Iris pigment epithelial cell (primary cell): ENCODE data around the gene DDIT3.
"Not testable (repeated sequence)": the region's sequence is repeated elsewhere in the genome, so short reads cannot be mapped to it uniquely, and the experiment has no call there.

Experiments
- DNase-seq: peaks from one replicate; pipeline ENCODE4 v3.0.0-alpha.2; 2011; ENCODE audit warnings: low read depth

The DDIT3 gene

DNA sequence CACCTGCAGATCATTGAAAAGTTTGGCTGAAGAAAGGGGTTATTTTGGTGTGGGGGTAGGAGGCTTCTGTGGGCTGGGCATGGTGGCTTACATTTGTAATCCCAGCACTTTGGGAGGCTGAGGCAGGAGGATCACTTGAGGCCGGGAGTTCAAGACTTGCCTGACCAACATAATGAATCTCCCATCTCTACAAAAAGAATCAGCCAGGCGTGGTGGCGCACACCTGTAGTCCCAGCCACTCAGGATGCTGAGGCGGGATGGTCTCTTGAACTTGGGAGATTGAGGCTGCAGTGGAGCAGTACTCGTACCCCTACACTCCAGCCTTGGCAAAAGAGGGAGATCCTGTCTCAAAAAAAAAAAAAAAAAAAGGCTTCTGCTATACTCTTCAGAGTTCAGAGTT, 7.0 kb downstream of the DDIT3 start:
- no peak for DNase-seq

DNA sequence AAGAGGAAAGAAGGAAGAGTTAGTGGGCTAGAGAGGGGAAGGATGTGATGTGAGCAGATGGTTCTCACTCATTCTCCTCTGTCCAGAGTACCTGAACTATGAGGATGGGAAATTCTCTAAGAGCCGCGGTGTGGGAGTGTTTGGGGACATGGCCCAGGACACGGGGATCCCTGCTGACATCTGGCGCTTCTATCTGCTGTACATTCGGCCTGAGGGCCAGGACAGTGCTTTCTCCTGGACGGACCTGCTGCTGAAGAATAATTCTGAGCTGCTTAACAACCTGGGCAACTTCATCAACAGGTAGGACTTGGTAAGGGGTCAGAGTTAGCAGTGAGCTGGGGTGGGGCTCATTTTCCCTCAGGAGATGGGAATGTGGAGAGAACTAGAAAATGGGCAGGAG, 7.6 kb downstream of the DDIT3 start:
- no peak for DNase-seq

DNA sequence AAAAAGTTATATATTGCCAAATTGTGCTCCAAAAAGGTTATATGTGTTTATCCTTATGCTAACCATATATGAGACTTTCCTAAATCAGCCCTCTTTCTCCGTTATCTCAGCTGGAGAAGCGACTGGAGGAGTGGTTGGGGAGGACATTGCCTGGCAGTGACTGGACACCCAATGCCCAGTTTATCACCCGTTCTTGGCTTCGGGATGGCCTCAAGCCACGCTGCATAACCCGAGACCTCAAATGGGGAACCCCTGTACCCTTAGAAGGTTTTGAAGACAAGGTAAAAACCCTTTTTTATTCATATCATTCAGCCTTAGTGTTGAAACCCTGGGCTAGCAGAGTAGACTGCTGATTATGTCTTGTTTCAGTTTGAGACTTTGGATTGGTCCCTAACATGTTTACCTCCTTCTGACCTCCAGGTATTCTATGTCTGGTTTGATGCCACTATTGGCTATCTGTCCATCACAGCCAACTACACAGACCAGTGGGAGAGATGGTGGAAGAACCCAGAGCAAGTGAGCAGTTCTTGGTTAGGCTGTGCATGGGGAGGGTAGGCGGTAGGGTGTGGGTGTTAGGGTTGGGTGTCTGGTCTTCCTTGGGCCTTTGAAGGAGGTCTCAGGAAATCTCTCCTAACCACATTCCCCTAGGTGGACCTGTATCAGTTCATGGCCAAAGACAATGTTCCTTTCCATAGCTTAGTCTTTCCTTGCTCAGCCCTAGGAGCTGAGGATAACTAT, 8.6 kb downstream of the DDIT3 start:
- no peak for DNase-seq

DNA sequence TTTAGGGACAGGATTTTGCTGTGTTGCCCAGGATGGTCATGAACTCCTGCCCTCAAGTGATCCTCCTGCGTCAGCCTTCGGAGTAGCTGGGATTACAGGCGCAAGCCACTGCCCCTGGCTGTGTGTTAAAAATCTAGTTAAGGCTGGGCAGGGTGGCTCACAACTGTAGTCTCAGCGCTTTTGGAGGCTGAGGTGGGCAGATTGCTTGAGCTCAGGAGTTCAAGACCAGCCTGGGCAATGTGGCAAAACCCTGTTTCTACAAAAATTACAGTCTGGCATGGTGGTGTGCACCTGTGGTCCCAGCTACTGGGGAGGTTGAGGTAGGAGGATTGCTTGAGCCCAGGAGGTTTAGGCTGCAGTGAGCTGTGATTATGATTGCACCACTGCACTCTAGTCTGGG, 9.2 kb downstream of the DDIT3 start:
- no peak for DNase-seq

DNA sequence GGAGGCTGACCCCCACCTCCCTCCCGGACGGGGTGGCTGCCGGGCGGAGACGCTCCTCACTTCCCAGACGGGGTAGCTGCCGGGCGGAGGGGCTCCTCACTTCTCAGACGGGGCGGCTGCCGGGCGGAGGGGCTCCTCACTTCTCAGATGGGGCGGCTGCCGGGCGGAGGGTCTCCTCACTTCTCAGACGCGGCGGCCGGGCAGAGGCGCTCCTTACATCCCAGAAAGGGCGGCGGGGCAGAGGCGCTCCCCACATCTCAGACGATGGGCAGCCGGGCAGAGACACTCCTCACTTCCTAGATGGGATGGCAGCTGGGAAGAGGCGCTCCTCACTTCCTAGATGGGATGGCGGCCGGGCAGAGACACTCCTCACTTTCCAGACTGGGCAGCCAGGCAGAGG, 12.5 kb downstream of the DDIT3 start:
- not testable (repeated sequence) for DNase-seq

DNA sequence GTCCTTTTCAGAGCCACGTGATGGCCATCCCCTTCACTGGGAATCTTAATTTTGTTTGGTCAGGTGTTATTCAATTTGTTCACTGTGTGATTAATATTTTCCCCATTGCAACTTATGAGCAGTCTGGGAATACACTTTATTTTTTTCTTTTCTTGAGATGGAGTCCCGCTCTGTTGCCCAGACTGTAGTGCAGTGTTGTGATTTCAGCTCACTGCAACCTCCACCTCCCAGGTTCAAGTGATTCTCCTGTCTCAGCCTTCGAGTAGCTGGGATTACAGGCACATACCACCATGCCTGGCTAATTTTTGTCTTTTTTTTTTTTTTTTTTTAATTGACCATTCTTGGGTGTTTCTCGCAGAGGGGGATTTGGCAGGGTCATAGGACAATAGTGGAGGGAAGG, 13.8 kb downstream of the DDIT3 start:
- DNase-seq, result not testable (repeated sequence)

DNA sequence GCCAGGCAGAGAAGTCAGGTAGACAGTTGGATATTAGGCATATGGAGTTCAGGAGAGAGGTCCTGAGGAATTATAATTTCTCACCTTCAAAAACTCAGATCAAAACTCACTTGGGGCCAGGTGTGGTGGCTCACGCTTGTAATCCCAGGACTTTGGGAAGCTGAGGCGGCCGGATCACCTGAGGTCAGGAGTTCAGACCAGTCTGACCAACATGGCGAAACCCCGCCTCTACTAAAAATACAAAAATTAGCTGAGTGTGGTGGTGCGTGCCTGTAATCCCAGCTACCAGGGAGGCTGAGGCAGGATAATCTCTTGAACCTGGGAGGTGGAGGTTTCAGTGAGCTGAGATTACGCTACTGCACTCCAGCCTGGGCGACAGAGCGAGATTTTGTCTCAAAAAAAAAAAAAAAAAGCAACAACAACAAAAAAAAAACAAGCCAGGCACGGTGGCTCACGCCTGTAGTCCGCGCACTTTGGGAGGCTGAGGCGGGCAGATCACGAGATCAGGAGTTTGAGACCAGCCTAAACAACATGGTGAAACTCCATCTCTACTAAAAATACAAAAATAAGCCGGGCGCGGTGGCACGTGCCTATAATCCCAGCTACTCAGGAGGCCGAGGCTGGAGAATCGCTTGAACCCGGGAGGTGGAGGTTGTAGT, 17.9 kb downstream of the DDIT3 start:
- not testable (repeated sequence) for DNase-seq

DNA sequence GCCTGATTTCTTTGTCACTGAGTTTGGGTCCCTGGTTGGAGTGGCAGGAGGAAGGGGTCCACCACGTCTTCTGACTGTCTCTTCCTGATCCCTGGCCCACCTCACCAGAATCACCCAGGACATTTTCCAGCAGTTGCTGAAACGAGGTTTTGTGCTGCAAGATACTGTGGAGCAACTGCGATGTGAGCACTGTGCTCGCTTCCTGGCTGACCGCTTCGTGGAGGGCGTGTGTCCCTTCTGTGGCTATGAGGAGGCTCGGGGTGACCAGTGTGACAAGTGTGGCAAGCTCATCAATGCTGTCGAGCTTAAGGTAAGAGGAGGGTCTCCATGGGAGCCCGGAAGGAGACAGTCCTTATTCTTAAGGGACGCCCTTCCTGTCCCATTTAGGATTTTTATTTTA, 20.1 kb downstream of the DDIT3 start:
- no peak for DNase-seq

DNA sequence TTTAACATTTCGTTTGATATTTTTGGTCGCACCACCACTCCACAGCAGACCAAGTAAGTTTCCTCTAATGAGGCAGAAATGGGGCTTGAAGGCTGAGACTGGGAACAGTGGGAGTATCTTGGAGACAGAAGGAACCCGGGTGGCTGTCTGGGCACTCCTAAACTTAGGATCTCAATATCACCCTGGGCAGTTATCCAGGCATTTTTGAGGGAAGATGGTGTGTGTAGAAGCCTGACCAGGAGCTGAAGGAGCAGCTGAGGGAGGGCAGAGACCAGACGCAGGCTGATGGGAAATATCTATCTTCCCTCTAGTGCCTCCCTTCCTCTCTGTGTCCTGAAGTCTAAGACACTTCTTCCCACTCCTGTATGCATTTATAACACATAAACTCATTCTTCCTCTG, 21.7 kb downstream of the DDIT3 start:
- DNase-seq, result no peak

DNA sequence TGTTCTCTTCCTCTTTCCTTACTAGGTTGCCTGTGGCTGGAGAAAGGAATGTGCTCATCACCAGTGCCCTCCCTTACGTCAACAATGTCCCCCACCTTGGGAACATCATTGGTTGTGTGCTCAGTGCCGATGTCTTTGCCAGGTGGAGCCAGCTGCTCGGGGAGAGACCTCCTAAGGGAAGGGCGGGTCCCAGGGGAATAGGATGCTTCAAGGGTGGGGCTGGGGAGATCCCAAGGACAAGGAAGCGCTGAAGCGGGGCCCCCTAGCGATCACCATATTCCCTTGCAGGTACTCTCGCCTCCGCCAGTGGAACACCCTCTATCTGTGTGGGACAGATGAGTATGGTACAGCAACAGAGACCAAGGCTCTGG, 22.2 kb downstream of the DDIT3 start:
- DNase-seq, result no peak

DNA sequence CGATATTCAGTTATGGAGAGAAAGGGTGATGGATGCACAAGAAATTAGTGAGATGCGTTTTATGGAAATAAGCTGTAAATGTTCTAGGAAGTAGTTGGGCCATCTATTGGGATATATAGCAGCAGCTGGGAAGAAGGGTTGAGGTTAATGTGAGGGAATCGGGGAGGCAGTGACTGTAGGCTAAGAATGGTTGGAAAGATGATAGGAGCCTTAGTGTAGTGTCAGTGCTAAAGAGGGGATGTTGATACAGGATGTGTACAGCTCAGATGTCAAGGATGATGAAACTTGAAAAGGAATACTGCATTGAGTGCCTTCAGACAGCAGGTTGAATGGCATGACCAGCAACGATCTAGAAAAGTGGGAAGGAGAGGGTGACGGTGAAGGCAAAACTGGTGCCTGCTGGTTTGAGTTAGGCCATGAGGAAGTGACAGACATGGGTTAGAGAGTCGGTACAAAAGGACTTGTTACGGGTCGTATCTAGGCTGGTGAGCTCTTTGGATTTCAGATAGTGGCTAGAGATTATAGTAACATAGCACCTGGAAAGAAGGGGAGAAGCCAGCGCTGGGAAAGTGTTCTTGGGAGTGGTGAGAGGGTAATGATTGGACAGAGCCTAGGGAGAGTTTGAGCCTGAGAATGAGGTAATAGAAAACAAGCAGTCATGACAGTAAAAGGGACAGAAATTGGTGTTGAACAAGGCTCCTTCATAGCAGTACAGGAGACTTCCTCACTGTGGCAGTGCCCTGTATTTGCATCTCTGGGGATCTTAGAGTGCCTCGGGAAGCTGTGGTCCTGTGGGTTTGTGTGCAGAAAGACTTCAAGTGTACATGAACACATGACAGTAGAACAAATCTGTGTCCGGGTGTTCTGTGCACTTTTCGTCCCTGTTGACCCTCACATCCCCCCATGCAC, 22.8 kb downstream of the DDIT3 start:
- DNase-seq, result no peak

DNA sequence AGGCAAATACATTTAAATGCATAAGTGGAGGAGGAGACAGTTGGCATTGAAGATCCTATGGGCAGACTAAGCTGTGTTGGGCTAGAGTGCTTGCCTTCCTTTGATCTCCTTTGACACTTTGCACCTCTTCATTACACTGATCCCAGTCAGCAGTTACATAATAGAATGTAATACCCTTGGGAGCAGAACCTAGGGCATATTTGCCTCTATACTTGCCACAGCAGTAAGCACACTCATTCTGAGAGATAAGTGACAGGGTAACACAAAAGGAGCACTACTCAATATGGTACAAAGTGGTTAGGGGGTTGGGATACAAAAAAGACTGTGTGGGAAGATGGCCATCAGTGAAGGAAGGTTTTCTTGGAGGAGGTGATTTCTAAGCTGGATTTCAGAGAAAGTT, 23.5 kb downstream of the DDIT3 start:
- DNase-seq, result no peak

DNA sequence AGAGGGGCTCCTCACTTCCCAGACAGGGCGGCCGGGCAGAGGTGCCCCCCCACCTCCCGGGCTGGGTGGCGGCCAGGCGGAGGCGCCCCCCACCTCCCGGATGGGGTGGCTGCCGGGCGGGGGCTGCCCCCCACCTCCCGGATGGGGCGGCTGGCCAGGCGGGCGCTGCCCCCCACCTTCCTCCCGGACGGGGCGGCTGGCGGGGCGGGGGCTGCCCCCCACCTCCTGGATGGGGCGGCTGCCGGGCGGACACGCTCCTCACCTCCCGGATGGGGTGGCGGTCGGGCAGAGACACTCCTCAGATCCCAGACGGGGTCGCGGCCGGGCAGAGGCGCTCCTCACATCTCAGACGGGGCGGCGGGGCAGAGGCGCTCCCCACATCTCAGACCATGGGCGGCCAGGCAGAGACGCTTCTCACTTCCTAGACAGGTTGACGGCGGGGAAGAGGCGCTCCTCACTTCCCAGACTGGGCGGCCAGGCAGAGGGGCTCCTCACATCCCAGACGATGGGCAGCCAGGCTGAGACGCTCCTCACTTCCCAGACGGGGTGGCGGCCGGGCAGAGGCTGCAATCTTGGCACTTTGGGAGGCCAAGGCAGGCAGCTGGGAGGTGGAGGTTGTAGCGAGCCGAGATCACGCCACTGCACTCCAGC, 25.1 kb downstream of the DDIT3 start:
- DNase-seq, result not testable (repeated sequence)

DNA sequence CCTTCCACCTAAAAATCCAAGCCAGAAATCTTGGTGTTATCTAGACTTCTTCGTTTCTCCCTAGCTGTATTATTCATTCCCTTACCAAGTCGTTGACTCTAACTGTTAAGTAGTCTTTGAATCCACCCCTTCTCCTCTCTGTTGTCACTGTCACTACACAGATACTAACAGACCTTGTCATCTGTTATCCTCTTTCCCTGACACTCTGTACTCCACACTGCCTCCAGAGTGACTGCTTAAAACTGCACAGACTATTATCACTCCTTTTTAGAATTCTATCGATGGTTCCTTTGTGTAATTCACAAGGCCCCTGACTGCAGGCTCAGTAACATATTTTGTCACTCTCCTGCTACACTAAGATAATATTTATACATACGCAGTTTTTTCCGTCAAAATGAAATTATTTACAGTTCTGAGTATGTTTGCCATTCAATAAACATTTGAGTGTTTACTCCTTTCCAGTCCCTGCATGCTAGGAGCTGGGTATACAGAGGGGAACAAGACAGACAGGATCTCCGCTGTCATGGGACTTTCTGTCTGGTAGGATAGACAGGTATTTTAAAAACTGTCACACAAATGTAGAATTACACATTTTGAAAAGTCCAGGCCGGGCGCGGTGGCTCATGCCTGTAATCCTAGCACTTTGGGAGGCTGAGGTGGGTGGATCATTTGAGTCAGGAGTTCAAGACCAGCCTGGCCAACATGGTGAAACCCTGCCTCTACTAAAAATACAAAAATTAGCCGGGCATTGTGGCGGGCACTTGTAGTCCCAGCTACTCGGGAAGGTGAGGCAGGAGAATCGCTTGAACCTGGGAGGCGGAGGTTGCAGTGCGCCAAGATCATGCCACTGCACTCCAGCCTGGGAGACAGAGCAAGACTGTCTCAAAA, 28.7 kb downstream of the DDIT3 start:
- no peak for DNase-seq

DNA sequence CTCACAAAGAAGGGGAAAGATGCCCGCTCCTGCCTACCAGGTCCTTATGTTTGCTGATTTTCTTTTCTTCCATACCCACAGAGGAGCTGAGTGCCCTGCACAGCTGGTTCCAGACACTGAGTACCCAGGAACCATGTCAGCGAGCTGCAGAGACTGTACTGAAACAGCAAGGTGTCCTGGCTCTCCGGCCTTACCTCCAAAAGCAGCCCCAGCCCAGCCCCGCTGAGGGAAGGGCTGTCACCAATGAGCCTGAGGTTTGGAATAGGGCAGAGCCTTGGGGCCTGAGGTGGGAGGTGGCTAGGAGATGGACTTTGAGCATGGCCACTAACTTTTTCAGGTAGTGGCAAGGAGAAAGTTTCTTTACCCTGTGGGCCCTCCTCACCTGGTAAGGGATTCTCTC, 30.2 kb downstream of the DDIT3 start:
- DNase-seq, result no peak

DNA sequence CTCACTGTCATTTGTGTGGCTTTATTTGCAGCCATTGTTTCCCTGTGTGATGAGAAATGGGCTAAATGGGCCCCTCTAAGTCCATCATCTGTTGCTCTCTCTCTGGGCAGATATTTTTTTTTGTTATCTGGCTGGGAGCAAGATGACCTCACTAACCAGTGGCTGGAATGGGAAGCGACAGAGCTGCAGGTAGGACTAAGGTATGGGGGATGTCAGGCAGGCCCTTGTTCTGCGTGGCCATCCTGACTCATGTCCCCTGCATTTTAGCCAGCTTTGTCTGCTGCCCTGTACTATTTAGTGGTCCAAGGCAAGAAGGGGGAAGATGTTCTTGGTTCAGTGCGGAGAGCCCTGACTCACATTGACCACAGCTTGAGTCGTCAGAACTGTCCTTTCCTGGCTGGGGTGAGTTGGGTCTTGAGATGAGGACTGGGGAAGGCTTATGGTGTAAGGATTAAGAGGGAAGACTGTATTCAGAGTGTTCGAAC, 31.1 kb downstream of the DDIT3 start:
- peak; percentile 41 for DNase-seq

DNA sequence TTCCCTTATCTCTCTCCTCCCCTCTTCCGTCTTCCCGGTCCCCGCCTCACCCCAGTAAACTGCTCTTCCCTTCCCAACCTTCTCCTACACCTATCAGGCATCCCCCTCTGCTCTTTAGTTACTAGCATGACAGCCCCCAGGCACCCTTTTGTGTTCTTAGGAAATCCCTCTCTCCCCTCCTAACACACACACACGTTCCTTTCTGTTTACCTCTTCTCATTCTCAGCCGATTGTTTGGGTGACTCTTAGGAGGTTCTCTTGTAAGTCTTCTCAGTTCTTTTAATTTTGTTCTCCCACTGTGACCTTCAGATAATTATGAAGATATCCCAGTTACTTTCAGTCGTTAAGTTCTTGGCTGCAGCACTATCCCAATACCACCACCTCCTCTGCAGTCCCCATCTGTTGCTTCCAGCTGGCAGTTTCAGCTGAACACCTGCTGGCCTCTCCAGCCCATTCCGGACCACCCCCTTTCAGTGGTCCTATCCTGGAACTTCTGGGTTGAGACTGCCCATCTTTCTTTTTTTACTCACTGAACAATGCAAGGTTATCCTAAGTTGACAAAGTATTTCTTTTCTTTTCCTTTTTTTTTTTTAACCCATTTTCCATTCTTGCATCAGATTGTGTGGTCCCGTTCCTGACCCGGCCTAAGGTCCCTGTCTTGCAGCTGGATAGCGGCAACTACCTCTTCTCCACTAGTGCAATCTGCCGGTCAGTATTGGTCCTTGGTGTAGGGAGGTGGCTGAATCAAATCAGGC, 31.7 kb downstream of the DDIT3 start:
- DNase-seq, result peak; percentile 45

DNA sequence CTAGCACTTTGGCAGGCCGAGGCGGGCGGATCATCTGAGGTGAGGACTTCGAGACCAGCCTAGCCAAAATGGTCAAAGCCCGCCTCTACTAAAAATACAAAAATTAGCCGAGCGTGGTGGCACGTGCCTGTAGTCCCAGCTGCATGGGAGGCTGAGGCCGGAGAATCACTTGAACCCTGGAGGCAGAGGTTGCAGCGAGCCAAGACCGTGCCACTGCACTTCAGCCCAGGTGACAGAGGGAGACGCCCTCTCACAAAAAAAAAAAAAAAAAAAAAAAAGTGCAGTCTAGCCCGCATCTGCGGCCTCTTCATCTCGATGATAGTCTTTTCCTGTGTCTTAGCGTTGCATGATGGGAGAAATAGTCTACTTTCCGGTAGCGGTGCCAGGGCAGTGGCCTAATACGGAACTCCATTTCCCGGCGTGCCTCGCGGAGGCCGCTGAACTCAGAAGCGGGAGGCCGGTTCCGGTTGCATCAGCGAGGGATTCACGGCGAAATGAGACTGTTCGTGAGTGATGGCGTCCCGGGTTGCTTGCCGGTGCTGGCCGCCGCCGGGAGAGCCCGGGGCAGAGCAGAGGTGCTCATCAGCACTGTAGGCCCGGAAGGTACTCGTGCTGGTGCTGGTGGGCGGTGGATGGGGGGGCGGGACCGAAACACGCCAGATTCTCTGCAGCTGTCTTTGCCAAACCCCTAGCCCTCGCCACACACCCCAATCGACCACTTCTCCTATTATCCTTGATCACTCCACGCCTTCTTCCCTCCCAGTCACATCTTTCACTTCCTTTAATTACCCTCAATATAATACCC, 32.5 kb downstream of the DDIT3 start, which contains the start of gene MARS1:
MARS1 (plus strand) TSS at position 472 of the 805 bp plus-strand sequence; CDS start at position 495, 23 bp downstream.
- DNase-seq, result peak; percentile 96

DNA sequence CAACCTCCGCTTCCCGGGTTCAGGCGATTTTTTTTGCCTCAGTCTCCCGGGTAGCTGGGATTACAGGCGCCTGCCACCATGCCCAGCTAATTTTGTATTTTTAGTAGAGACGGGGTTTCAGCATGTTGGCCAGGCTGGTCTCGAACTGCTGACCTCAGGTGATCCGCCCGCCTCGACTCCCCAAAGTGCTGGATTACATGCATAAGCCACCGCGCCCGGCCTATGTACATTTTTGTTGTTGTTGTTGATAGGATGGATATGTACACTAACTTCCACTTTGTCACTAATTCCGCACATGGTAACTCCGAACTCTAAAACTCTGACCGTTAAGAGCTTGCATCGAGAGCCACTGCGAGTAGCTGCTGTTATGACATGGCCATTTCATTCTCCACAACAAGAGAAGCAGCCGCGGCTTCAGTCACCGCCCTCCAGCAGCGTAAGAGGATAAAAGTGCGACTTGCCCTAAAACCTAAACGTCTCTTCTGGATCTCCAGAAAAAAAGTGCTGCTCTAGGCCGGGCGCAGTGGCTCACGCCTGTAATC, 33.2 kb downstream of the DDIT3 start:
- no peak for DNase-seq
